Epidermal melanocyte (primary cell): ENCODE results near the gene PIP5K1B.

Experiments used
- DNase-seq: peaks from one replicate; pipeline ENCODE4 v3.0.0; 2011; ENCODE audit warnings: low spot score; ENCODE audit not compliant: insufficient read length

The PIP5K1B gene

GRCh38 chr9:68771376-68771775, 66.3 kb downstream of the PIP5K1B start:
- DNase-seq, result no peak

GRCh38 chr9:68775003-68775730, 70.1 kb downstream of the PIP5K1B start:
- DNase-seq, result no peak

- DNase-seq, result no peak
These were observed 72.2 kb downstream of the PIP5K1B start for GRCh38 chr9:68777070-68777763.

- no peak for DNase-seq
These were observed 73.6 kb downstream of the PIP5K1B start for GRCh38 chr9:68778635-68779034.

- peak; percentile 64 for DNase-seq
These were observed 74.7 kb downstream of the PIP5K1B start for GRCh38 chr9:68779558-68780379.

GRCh38 chr9:68780380-68780712, 75.3 kb downstream of the PIP5K1B start:
- no peak for DNase-seq

- no peak for DNase-seq
These were observed 75.7 kb downstream of the PIP5K1B start for GRCh38 chr9:68780720-68781119.

- DNase-seq, result no peak
These were observed 76.9 kb downstream of the PIP5K1B start for GRCh38 chr9:68781928-68782327.

- DNase-seq, result no peak
These were observed 77.5 kb downstream of the PIP5K1B start for GRCh38 chr9:68782546-68782945.

GRCh38 chr9:68785965-68786364, 80.9 kb downstream of the PIP5K1B start:
- DNase-seq, result no peak

- DNase-seq, result no peak
These were observed 86.1 kb downstream of the PIP5K1B start for GRCh38 chr9:68791169-68791568.

GRCh38 chr9:68793605-68794343, 88.7 kb downstream of the PIP5K1B start:
- no peak for DNase-seq

GRCh38 chr9:68794898-68795297, 89.9 kb downstream of the PIP5K1B start:
- DNase-seq, result no peak

- DNase-seq, result no peak
These were observed 90.4 kb downstream of the PIP5K1B start for GRCh38 chr9:68795411-68795810.

- DNase-seq, result no peak
These were observed 92.1 kb downstream of the PIP5K1B start for GRCh38 chr9:68797116-68797515.

GRCh38 chr9:68798423-68798822, 93.4 kb downstream of the PIP5K1B start:
- DNase-seq, result no peak

GRCh38 chr9:68800836-68801235, 95.8 kb downstream of the PIP5K1B start:
- no peak for DNase-seq

- no peak for DNase-seq
These were observed 97.5 kb downstream of the PIP5K1B start for GRCh38 chr9:68802525-68803015.

GRCh38 chr9:68804911-68805889, 100.2 kb downstream of the PIP5K1B start:
- DNase-seq, result no peak

- no peak for DNase-seq
These were observed 101.0 kb downstream of the PIP5K1B start for GRCh38 chr9:68805890-68806517.
